HepG2 (cell line): Measurements from ENCODE around the gene SLC25A11. TPM values are rescaled to one million over a fixed set of nuclear protein-coding genes. Genes with fewer than 3 reads are reported as not detected.

Experiments
- DDIT3 ChIP-seq: sonication (generic); formaldehyde crosslinking; IDR thresholded peaks from 2 replicates; pipeline ENCODE4 v1.4.0; 2020; ENCODE audit warnings: mild to moderate bottlenecking, missing genetic modification reagents
- DNMT3B ChIP-seq: conservative IDR thresholded peaks from 2 replicates; pipeline ENCODE4 v1.6.1; 2016; ENCODE audit warnings: missing biosample characterization, control low read depth
- HDAC6 ChIP-seq: fragments of 200-600 bp; sonication (generic); IDR thresholded peaks from 2 replicates; pipeline ENCODE4 v1.7.0; 2017; ENCODE audit warnings: mild to moderate bottlenecking, antibody characterized with exemption, low read length, low read depth
- IRF1 ChIP-seq: sonication (generic); formaldehyde crosslinking; IDR thresholded peaks from 2 replicates; pipeline ENCODE4 v1.4.0; 2020; ENCODE audit warnings: low read depth, mild to moderate bottlenecking, missing genetic modification reagents
- ISX ChIP-seq: sonication (generic); formaldehyde crosslinking; conservative IDR thresholded peaks from 2 replicates; pipeline ENCODE4 v1.5.0; 2020; ENCODE audit warnings: missing genetic modification reagents
- MIER2 ChIP-seq: IDR thresholded peaks from 2 replicates; pipeline ENCODE4 v1.6.1; 2016; ENCODE audit warnings: missing biosample characterization, missing genetic modification reagents
- MTA3 ChIP-seq: sonication (generic); formaldehyde crosslinking; IDR thresholded peaks from 2 replicates; pipeline ENCODE4 v1.4.0; 2020; ENCODE audit warnings: missing genetic modification reagents
- NR0B2 ChIP-seq: sonication (generic); formaldehyde crosslinking; IDR thresholded peaks from 2 replicates; pipeline ENCODE4 v1.4.0; 2020; ENCODE audit warnings: mild to moderate bottlenecking, missing genetic modification reagents
- PHB2 ChIP-seq: fragments of 450-650 bp; IDR thresholded peaks from 2 replicates; pipeline ENCODE4 v1.6.1; 2018; ENCODE audit not compliant: partially characterized antibody
- PLSCR1 ChIP-seq: sonication (generic); formaldehyde crosslinking; IDR thresholded peaks from 2 replicates; pipeline ENCODE4 v1.5.0; 2020; ENCODE audit warnings: missing genetic modification reagents, mild to moderate bottlenecking, borderline replicate concordance
- SMAD1 ChIP-seq: sonication (generic); formaldehyde crosslinking; IDR thresholded peaks from 2 replicates; pipeline ENCODE4 v1.4.0; 2020; ENCODE audit warnings: missing genetic modification reagents, low read depth, mild to moderate bottlenecking, borderline replicate concordance
- SRSF4 ChIP-seq: fragments of 200-400 bp; formaldehyde crosslinking; IDR thresholded peaks from one replicate; pipeline ENCODE4 v1.6.1; 2018; ENCODE audit warnings: mild to moderate bottlenecking, low read depth, low read length, moderate library complexity; ENCODE audit not compliant: poor library complexity, severe bottlenecking
- TERF1 ChIP-seq: sonication (generic); formaldehyde crosslinking; IDR thresholded peaks from 2 replicates; pipeline ENCODE4 v1.8.0; 2022; ENCODE audit warnings: mild to moderate bottlenecking, missing genetic modification reagents, moderate library complexity
- THAP7 ChIP-seq: sonication (generic); formaldehyde crosslinking; IDR thresholded peaks from 2 replicates; pipeline ENCODE4 v1.8.1; 2023; ENCODE audit warnings: mild to moderate bottlenecking, missing genetic modification reagents
- ZNF225 ChIP-seq: sonication (generic); formaldehyde crosslinking; IDR thresholded peaks from 2 replicates; pipeline ENCODE4 v1.4.0; 2020; ENCODE audit warnings: mild to moderate bottlenecking, missing genetic modification reagents
- ZNF256 ChIP-seq: sonication (generic); formaldehyde crosslinking; conservative IDR thresholded peaks from 2 replicates; pipeline ENCODE4 v1.4.0; 2020; ENCODE audit warnings: missing genetic modification reagents
- ZNF550 ChIP-seq: sonication (generic); formaldehyde crosslinking; IDR thresholded peaks from 2 replicates; pipeline ENCODE4 v1.4.0; 2020; ENCODE audit warnings: mild to moderate bottlenecking, missing genetic modification reagents, borderline replicate concordance
- ZNF619 ChIP-seq: sonication (generic); formaldehyde crosslinking; IDR thresholded peaks from 2 replicates; pipeline ENCODE4 v1.4.0; 2020; ENCODE audit warnings: mild to moderate bottlenecking, missing genetic modification reagents
- ZNF691 ChIP-seq: sonication (generic); formaldehyde crosslinking; IDR thresholded peaks from 2 replicates; pipeline ENCODE4 v1.4.0; 2020; ENCODE audit warnings: missing genetic modification reagents, low read depth, mild to moderate bottlenecking, borderline replicate concordance
- ZNF740 ChIP-seq: sonication (generic); formaldehyde crosslinking; IDR thresholded peaks from 2 replicates; pipeline ENCODE4 v1.4.0; 2020; ENCODE audit warnings: missing genetic modification reagents
- ZNF773 ChIP-seq: sonication (generic); formaldehyde crosslinking; IDR thresholded peaks from 2 replicates; pipeline ENCODE4 v1.4.0; 2020; ENCODE audit warnings: missing genetic modification reagents, borderline replicate concordance
- polyA plus RNA-seq, 8 experiments: library from polyadenylated mRNA; depleted of rRNA in 3 of 8; stranded (reverse) in 7 of 8; unstranded in 1 of 8; fragments of >200 nt; fragmentation: Illumina TruSeq in 4 of 8; extraction: Trizol in 4 of 8; gene quantifications; 2 replicates each; pipeline versions ENCODE4 v1.2.1 to v1.2.3, GENCODE V29; 2011 to 2016; ENCODE audit warnings: low read depth in 4 of 8, missing spikeins in 1 of 8, mixed read lengths in 1 of 8; ENCODE audit not compliant: insufficient read depth in 1 of 8
- total RNA-seq, 5 experiments: library from RNA; depleted of rRNA; stranded (reverse); fragments of >200 nt; fragmentation: Illumina TruSeq; extraction: Trizol; gene quantifications; 2 replicates each; pipeline ENCODE4 v1.2.3, GENCODE V29; 2016; ENCODE audit warnings: low read depth in 1 of 5

SLC25A11 gene
- total and polyA plus RNA-seq, 2 of the 13 experiments (the other 11 are each of a cell fraction or from before 2014, with no cell fraction given): 35.4 to 47.2 TPM

GRCh38 chr17:4967539-4968485 is 28.0 kb upstream of the SLC25A11 start, which contains the start of gene SPAG7 (continued):
- TF ChIP-seq IRF1 (CRISPR knock-in tag): no peak
- TF ChIP-seq SMAD1 (CRISPR knock-in tag): no peak
- no peak for TF ChIP-seq SRSF4
- no peak for TF ChIP-seq PHB2
- TF ChIP-seq MIER2 (CRISPR knock-in tag): 0 out of 2 replicates have a peak, but pooled peaks have one; percentile 39
- no peak for TF ChIP-seq NR0B2 (CRISPR knock-in tag)
- no peak for TF ChIP-seq ZNF740 (CRISPR knock-in tag)
- no peak for TF ChIP-seq DNMT3B
- TF ChIP-seq TERF1 (CRISPR knock-in tag): peak; percentile 79; the same call in 1 of the 2 replicates
- no peak for TF ChIP-seq ZNF256 (CRISPR knock-in tag)
- no peak for TF ChIP-seq ZNF550 (CRISPR knock-in tag)
- no peak for TF ChIP-seq ZNF619 (CRISPR knock-in tag)
- TF ChIP-seq MTA3: no peak
- no peak for TF ChIP-seq DDIT3 (CRISPR knock-in tag)
- peak; percentile 98 for TF ChIP-seq THAP7 (CRISPR knock-in tag)
- peak; percentile 38; the same call in 1 of the 2 replicates for TF ChIP-seq ZNF225 (CRISPR knock-in tag)
- peak; percentile 57; the same call in 1 of the 2 replicates for TF ChIP-seq ZNF691 (CRISPR knock-in tag)
- TF ChIP-seq ZNF773 (CRISPR knock-in tag): no peak
- no peak for TF ChIP-seq HDAC6
- no peak for TF ChIP-seq ISX (CRISPR knock-in tag)
- TF ChIP-seq PLSCR1 (CRISPR knock-in tag): no peak
